Activated B cell treated with CpG ODN at 0.5 μM for 24 hours (primary cell): ENCODE results near the gene OGFOD3. TPM values are rescaled to one million over a fixed set of nuclear protein-coding genes. Genes with fewer than 3 reads are reported as not detected.

Experiments used
- ATAC-seq: fragments of 200-7000 bp; cut with Tn5 transposase; one replicate; pipeline ENCODE4 v1.10.0; 2021; ENCODE audit warnings: low read depth, mild to moderate bottlenecking, moderate library complexity
- CTCF ChIA-PET: fragments of 350-600 bp; sonication (Branson Sonifier 250); formaldehyde crosslinking; loops from one replicate; lab custom pipeline; 2021; ENCODE audit warnings: antibody characterized with exemption; lab: Charles Lee
- POLR2A ChIA-PET: fragments of 350-600 bp; sonication (Branson Sonifier 250); formaldehyde crosslinking; loops from one replicate; lab custom pipeline; 2021; ENCODE audit warnings: antibody characterized with exemption; lab: Charles Lee
- DNase-seq: peaks from one replicate; pipeline ENCODE4 v3.0.0; 2022
- H3K27ac Mint-ChIP-seq: one replicate; pipeline ENCODE4 v1.8.0; 2020; ENCODE audit warnings: mixed read lengths
- H3K27me3 Mint-ChIP-seq: one replicate; pipeline ENCODE4 v1.8.0; 2021; ENCODE audit warnings: mixed read lengths
- H3K36me3 Mint-ChIP-seq: one replicate; pipeline ENCODE4 v1.8.0; 2021; ENCODE audit warnings: low read depth, mixed read lengths
- H3K4me1 Mint-ChIP-seq: one replicate; pipeline ENCODE4 v1.8.0; 2021; ENCODE audit warnings: mixed read lengths
- H3K4me3 Mint-ChIP-seq: one replicate; pipeline ENCODE4 v1.8.0; 2020; ENCODE audit warnings: mild to moderate bottlenecking, mixed read lengths
- H3K9me3 Mint-ChIP-seq: one replicate; pipeline ENCODE4 v1.8.0; 2020; ENCODE audit warnings: mixed read lengths
- intact Hi-C: fragments of 100-400 bp; cut with micrococcal nuclease; formaldehyde crosslinking; loops from one replicate; pipeline ENCODE4 v1.15.1; 2024
- total RNA-seq: library from RNA; stranded (reverse); gene quantifications from 2 replicates; pipeline ENCODE4 v1.2.3, GENCODE V29; 2022
- TF ChIP-seq, protein P1 (sequence below): fragments of 200-600 bp; IDR thresholded peaks from one replicate; pipeline ENCODE4 v1.8.0; 2022; ENCODE audit warnings: antibody characterized with exemption, mild to moderate bottlenecking

Gene OGFOD3
- total RNA-seq, 1 donor from 2014 or later: 35.0 TPM

DNA sequence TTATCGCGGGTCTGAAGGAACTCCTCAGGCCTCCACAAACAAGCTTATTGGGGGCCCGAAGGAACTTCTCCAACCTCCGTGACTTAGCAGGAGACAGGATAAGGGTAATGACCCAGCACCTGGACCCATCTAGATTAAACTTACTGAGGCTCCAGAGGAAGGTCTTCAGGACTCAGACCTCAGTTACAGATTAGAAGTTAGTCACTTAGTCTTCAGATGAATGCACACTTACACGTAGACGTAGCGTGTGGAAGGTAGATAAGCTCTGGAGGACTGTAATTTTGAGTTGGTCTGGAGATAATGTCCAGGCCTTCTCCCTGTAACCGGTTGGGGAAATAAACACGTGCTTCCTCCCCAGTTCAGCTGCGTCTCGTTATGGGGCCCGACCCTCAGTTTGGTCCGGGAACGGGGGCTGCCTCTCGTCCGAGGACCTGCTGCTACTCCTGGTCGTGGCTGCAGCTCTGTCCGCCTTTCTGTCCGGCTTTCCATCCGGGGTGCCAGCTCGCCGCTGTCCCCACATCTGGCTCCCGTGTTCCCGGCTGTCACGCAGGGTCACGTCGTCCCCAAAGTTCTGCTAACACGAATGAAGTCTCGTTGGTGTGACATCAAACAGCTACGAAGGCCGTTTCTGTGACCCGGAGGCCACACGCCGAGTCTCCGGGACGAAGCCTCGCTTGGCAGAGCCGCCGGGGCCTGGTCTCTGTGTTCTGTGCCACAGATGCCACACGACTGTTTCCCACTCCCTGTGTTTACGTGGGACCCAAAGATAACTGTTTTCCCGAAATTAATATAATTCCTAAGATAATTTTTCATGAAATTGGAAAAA lies 73.0 kb downstream of the OGFOD3 start:
- no peaks in the 10 kb centered on the region for H3K36me3 Mint-ChIP-seq
- TF ChIP-seq, protein P1, sequence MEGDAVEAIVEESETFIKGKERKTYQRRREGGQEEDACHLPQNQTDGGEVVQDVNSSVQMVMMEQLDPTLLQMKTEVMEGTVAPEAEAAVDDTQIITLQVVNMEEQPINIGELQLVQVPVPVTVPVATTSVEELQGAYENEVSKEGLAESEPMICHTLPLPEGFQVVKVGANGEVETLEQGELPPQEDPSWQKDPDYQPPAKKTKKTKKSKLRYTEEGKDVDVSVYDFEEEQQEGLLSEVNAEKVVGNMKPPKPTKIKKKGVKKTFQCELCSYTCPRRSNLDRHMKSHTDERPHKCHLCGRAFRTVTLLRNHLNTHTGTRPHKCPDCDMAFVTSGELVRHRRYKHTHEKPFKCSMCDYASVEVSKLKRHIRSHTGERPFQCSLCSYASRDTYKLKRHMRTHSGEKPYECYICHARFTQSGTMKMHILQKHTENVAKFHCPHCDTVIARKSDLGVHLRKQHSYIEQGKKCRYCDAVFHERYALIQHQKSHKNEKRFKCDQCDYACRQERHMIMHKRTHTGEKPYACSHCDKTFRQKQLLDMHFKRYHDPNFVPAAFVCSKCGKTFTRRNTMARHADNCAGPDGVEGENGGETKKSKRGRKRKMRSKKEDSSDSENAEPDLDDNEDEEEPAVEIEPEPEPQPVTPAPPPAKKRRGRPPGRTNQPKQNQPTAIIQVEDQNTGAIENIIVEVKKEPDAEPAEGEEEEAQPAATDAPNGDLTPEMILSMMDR: no peak
- no peaks in the 10 kb centered on the region for H3K4me1 Mint-ChIP-seq
- H3K27me3 Mint-ChIP-seq: peaks cover 14% of the 10 kb centered on the region
- CTCF ChIA-PET: no interaction called here
- H3K4me3 Mint-ChIP-seq: no peak overlapping the region
- intact Hi-C loops: no loop called here
- no peak for ATAC-seq
- H3K27ac Mint-ChIP-seq: no peak overlapping the region
- POLR2A ChIA-PET: no interaction called here
- no peak for DNase-seq
- H3K9me3 Mint-ChIP-seq: no peaks in the 10 kb centered on the region

DNA sequence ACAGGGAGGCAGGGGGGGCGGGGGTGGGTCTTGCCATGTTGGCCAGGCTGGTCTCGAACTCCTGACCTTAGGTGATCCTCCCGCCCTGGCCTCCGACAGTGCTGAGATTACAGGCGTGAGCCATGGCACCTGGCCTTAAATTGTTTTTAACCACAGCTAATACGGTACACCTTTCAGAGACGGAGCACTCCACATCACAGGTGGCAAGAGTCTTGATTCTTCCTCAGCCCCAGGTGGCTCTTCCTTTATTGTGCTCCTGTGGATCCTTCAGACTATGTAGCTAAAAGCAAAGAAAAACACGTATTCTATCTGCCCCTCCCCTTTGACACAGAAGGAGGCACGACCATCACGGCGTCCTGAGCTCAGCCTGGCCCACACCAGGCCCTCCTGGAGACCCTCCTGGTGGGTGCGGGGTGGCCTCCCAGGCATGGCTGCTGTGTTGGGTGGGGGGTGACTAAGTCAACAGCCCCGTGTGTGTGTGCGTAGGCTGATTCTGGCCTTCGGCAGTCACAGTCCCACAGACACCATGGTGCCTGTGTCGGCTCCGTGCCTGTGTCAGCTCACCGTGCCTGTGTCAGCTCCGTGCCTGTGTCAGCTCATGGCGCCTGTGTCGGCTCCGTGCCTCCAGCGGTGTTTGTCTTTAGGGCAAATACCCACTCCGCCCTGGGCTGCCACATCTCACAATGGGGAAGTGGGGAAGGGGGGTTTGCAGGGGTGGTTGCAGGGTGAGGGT lies 74.0 kb downstream of the OGFOD3 start:
- ChIA-PET POLR2A (interaction anchor here (0.5 to 0.7 kb wide), 3 partner anchors 8 to 294 kb away, joined by 3 to 6 read pairs (median 5); no protein-coding TSS in a partner anchor), CTCF (interaction anchor here (0.7 kb wide), 1 partner anchor 12 kb away, joined by 3 read pairs; no protein-coding TSS in a partner anchor)
- DNase-seq: no peak
- intact Hi-C loops: no loop called here
- Mint-ChIP-seq H3K4me1 (no peaks in the 10 kb centered on the region), H3K4me3 (no peak overlapping the region), H3K36me3 (no peaks in the 10 kb centered on the region), H3K9me3 (no peaks in the 10 kb centered on the region), H3K27ac (no peak overlapping the region), H3K27me3 (peaks cover 10% of the 10 kb centered on the region)
- ATAC-seq: no peak
- TF ChIP-seq, protein P1: no peak

DNA sequence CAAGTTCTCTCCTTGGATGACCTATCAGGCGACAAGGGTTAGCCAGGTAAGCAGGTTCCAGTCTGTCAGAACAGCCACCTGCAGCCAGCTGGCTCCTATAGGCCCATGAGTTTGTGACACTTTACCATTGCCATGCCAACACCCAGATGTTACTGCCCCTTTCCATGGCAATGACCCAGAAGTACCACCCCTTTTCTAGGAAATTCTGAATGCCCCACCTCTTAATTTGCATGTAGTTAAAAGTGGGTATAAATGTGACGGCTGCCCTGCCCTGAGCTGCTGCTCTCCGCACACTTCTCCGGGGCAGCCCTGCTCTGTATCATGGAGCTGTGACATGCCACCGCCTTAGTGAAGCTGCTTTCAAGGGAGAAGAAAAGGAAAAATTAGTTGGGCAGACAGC lies 74.8 kb downstream of the OGFOD3 start:
- Mint-ChIP-seq H3K4me1 (no peaks in the 10 kb centered on the region), H3K4me3 (no peak overlapping the region), H3K27ac (no peak overlapping the region), H3K27me3 (peaks cover 10% of the 10 kb centered on the region), H3K9me3 (no peaks in the 10 kb centered on the region), H3K36me3 (no peaks in the 10 kb centered on the region)
- TF ChIP-seq, protein P1: no peak
- DNase-seq: no peak
- ChIA-PET CTCF (interaction anchor here (0.7 kb wide), 1 partner anchor 11 kb away, joined by 3 read pairs; no protein-coding TSS in a partner anchor), POLR2A (interaction anchor here (0.6 to 0.7 kb wide), 2 partner anchors 116 to 294 kb away, joined by 3 to 6 read pairs; no protein-coding TSS in a partner anchor)
- no peak for ATAC-seq
- intact Hi-C loops: no loop called here

DNA sequence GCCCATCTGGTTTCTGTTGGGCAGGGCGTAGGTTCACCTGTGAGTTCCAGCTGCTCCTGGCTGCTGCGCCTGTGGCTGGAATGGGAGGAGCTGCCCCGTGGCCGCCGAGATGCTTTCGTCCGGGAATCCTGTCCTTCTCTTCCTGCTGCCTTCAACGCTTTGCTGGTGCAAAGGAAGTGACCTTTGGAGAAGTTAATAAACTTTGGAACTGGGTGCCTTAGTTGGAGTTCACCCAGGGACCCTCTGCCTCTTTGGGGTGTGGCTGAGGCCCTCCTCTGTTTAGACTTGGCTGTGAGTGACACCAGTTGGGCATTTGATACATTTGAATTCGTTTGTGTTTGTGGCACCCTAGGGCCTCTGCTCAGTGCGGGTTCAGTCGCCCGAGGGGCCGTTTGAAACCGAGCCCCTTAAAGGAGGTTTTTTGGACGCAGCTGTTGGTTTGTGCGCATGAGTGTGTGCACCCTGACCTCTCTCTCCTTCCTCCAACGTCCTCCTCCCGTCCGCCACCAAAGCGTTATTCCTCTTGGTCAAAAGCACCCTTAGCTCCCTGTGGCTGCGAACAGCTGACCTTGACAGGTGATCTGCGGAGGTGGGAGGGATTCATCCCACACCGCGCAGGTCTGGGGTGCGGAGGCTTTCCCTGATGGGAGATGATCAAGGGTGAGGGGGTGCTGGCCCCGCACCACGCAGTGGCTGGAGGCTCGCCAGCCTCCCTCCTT lies 75.9 kb downstream of the OGFOD3 start:
- intact Hi-C loops: no loop called here
- Mint-ChIP-seq H3K27ac (no peak overlapping the region), H3K4me1 (no peaks in the 10 kb centered on the region), H3K9me3 (no peaks in the 10 kb centered on the region), H3K27me3 (peaks cover 10% of the 10 kb centered on the region), H3K4me3 (no peak overlapping the region), H3K36me3 (no peaks in the 10 kb centered on the region)
- TF ChIP-seq, protein P1: no peak
- POLR2A ChIA-PET: no interaction called here
- CTCF ChIA-PET: no interaction called here
- ATAC-seq (no peak), DNase-seq (no peak)
